H1 (cell line): ENCODE measurements around the gene VOPP1. TPM values are rescaled to one million over a fixed set of nuclear protein-coding genes. Genes with fewer than 3 reads are reported as not detected.
A peak's percentile ranks its signal among the peaks of the same experiment; 100 is the strongest.

Source experiments
- CTCF ChIA-PET: fragments of 300-600 bp; sonication (Branson Sonifier 250); formaldehyde crosslinking; loops from one replicate; lab custom pipeline; 2021; ENCODE audit not compliant: partially characterized antibody; lab: Charles Lee
- POLR2A ChIA-PET: fragments of 300-600 bp; sonication (Branson Sonifier 250); formaldehyde crosslinking; loops from one replicate; lab custom pipeline; 2021; ENCODE audit warnings: inconsistent platforms; ENCODE audit not compliant: partially characterized antibody; lab: Charles Lee
- DNase-seq, 2 experiments: peaks; one replicate each; pipeline versions ENCODE4 v3.0.0 to v3.0.0-alpha.2; 2010 to 2022; ENCODE audit warnings: low spot score in 2 of 2, low read depth in 1 of 2, mixed read lengths in 1 of 2
- FAIRE-seq: peaks from 2 replicates; lab custom pipeline; 2011; peaks lifted over from hg19 to GRCh38; lab: Jason Lieb, UNC
- H2AFZ ChIP-seq: 2 replicates; pipeline ENCODE4 v1.8.1; 2012; ENCODE audit warnings: low read length, inconsistent platforms
- H2AK5ac ChIP-seq: 2 replicates; pipeline ENCODE4 v1.6.1; 2013; ENCODE audit warnings: low read depth, low read length
- H2BK120ac ChIP-seq: replicated peaks from 2 replicates; pipeline ENCODE3; 2013; ENCODE audit warnings: low read depth, low read length, inconsistent platforms
- H2BK12ac ChIP-seq: 2 replicates; pipeline ENCODE4 v1.6.1; 2013; ENCODE audit warnings: low read depth, low read length
- H2BK15ac ChIP-seq: 2 replicates; pipeline ENCODE4 v1.6.1; 2013; ENCODE audit warnings: low read length
- H2BK20ac ChIP-seq: 2 replicates; pipeline ENCODE4 v1.6.1; 2013; ENCODE audit warnings: low read length
- H2BK5ac ChIP-seq: 2 replicates; pipeline ENCODE4 v1.6.1; 2013; ENCODE audit warnings: low read depth, low read length
- H3K14ac ChIP-seq: 2 replicates; pipeline ENCODE4 v1.6.1; 2013; ENCODE audit warnings: inconsistent platforms; ENCODE audit not compliant: insufficient read length
- H3K18ac ChIP-seq: 2 replicates; pipeline ENCODE4 v1.6.1; 2013; ENCODE audit warnings: low read length; ENCODE audit errors: extremely low read depth
- H3K23ac ChIP-seq: 2 replicates; pipeline ENCODE4 v1.6.1; 2013; ENCODE audit warnings: inconsistent platforms; ENCODE audit not compliant: insufficient read length
- H3K23me2 ChIP-seq: 2 replicates; pipeline ENCODE4 v1.6.1; 2013; ENCODE audit warnings: low read depth, low read length
- H3K27ac ChIP-seq: 2 replicates; pipeline ENCODE4 v1.6.1; 2011; ENCODE audit warnings: low read depth, low read length, inconsistent platforms
- H3K27me3 ChIP-seq, 4 experiments: replicated peaks in 1 of 4; 1 replicate in 1 of 4; 2 replicates in 3 of 4; pipeline versions ENCODE4 v1.6.1 to v1.8.1; 2011 to 2013; ENCODE audit warnings: low read length in 3 of 4, mild to moderate bottlenecking in 3 of 4, inconsistent platforms in 2 of 4, mixed read lengths in 2 of 4, moderate library complexity in 1 of 4; ENCODE audit not compliant: control insufficient read depth in 3 of 4, insufficient read depth in 3 of 4; ENCODE audit errors: extremely low read depth in 1 of 4
- H3K36me3 ChIP-seq, 4 experiments: 2 replicates each; pipeline versions ENCODE4 v1.6.1 to v1.8.1; 2011 to 2013; ENCODE audit warnings: mild to moderate bottlenecking in 4 of 4, low read length in 3 of 4, moderate library complexity in 2 of 4, control low read depth in 1 of 4, inconsistent platforms in 1 of 4; ENCODE audit not compliant: insufficient read depth in 4 of 4, control insufficient read depth in 2 of 4
- H3K4ac ChIP-seq: replicated peaks from 2 replicates; pipeline ENCODE3; 2013; ENCODE audit warnings: low read length, low read depth, mixed read lengths, inconsistent platforms; ENCODE audit not compliant: insufficient read length
- H3K4me1 ChIP-seq, 4 experiments: replicated peaks in 1 of 4; 1 replicate in 1 of 4; 2 replicates in 3 of 4; pipeline versions ENCODE4 v1.6.1 to v1.8.1; 2011 to 2013; ENCODE audit warnings: low read length in 3 of 4, inconsistent platforms in 2 of 4, mixed read lengths in 1 of 4; ENCODE audit not compliant: insufficient read depth in 4 of 4, control insufficient read depth in 3 of 4
- H3K4me2 ChIP-seq, 2 experiments: 2 replicates each; pipeline versions ENCODE4 v1.6.1 to v1.8.1; 2011 to 2013; ENCODE audit warnings: low read depth in 2 of 2, low read length in 2 of 2, control low read depth in 1 of 2, inconsistent platforms in 1 of 2, mild to moderate bottlenecking in 1 of 2; ENCODE audit not compliant: insufficient read depth in 1 of 2
- H3K4me3 ChIP-seq, 4 experiments: fragments of 200-600, 300-600 bp in 1 of 4; sonication (generic), shearing (Covaris generic), sonication (Bioruptor Twin) in 1 of 4; 2 replicates each; pipeline versions ENCODE4 v1.5.1 to v1.8.1; 2011 to 2016; ENCODE audit warnings: low read length in 4 of 4, low read depth in 3 of 4, control low read depth in 2 of 4, inconsistent platforms in 2 of 4, mild to moderate bottlenecking in 2 of 4, mixed read lengths in 1 of 4, moderate library complexity in 1 of 4; ENCODE audit not compliant: insufficient read depth in 2 of 4; ENCODE audit errors: extremely low read depth in 1 of 4
- H3K56ac ChIP-seq: replicated peaks from 2 replicates; pipeline ENCODE3; 2013; ENCODE audit warnings: low read depth, mild to moderate bottlenecking, mixed read lengths, low read length, inconsistent platforms; ENCODE audit not compliant: insufficient read length
- H3K79me1 ChIP-seq: 2 replicates; pipeline ENCODE4 v1.6.1; 2013; ENCODE audit warnings: low read depth, low read length, control low read depth
- H3K79me2 ChIP-seq, 2 experiments: 2 replicates each; pipeline versions ENCODE4 v1.6.1 to v1.8.1; 2012 to 2013; ENCODE audit warnings: low read length in 2 of 2, mild to moderate bottlenecking in 2 of 2, inconsistent platforms in 1 of 2; ENCODE audit not compliant: insufficient read depth in 2 of 2, control insufficient read depth in 1 of 2
- H3K9ac ChIP-seq, 4 experiments: replicated peaks in 1 of 4; 1 replicate in 1 of 4; 2 replicates in 3 of 4; pipeline versions ENCODE4 v1.6.1 to v1.8.1; 2011 to 2013; ENCODE audit warnings: low read depth in 3 of 4, low read length in 3 of 4, control low read depth in 2 of 4, mild to moderate bottlenecking in 2 of 4, moderate library complexity in 2 of 4, inconsistent platforms in 1 of 4; ENCODE audit errors: extremely low read depth in 1 of 4
- H3K9me3 ChIP-seq, 2 experiments: 2 replicates each; pipeline versions ENCODE4 v1.6.1 to v1.8.1; 2012 to 2013; ENCODE audit warnings: mild to moderate bottlenecking in 2 of 2, moderate library complexity in 2 of 2, control low read depth in 1 of 2, inconsistent platforms in 1 of 2, low read depth in 1 of 2, low read length in 1 of 2, mixed read lengths in 1 of 2; ENCODE audit not compliant: insufficient read depth in 2 of 2
- H4K20me1 ChIP-seq, 2 experiments: replicated peaks in 1 of 2; 2 replicates each; pipeline versions ENCODE3 to v1.8.1; 2011 to 2013; ENCODE audit warnings: inconsistent platforms in 2 of 2, low read length in 2 of 2, mild to moderate bottlenecking in 1 of 2; ENCODE audit not compliant: insufficient read depth in 2 of 2, control insufficient read depth in 1 of 2
- H4K5ac ChIP-seq: 2 replicates; pipeline ENCODE4 v1.6.1; 2013; ENCODE audit warnings: low read length, low read depth, mixed read lengths, inconsistent platforms; ENCODE audit not compliant: insufficient read length
- H4K8ac ChIP-seq: 2 replicates; pipeline ENCODE4 v1.8.0; 2013; ENCODE audit warnings: mild to moderate bottlenecking, moderate library complexity, low read length, inconsistent platforms; ENCODE audit not compliant: insufficient read depth; ENCODE audit errors: extremely low read depth
- H4K91ac ChIP-seq: replicated peaks from 2 replicates; pipeline ENCODE3; 2013; ENCODE audit warnings: low read length, mixed read lengths, inconsistent platforms; ENCODE audit not compliant: insufficient read length
- BCL11A ChIP-seq, 2 experiments: IDR thresholded peaks; one replicate each; pipeline ENCODE4 v1.6.1; 2011; ENCODE audit warnings: low read depth in 2 of 2, low read length in 2 of 2, mild to moderate bottlenecking in 2 of 2
- E2F6 ChIP-seq: IDR thresholded peaks from 2 replicates; pipeline ENCODE4 v1.6.1; 2012; ENCODE audit warnings: inconsistent platforms
- RFX5 ChIP-seq: IDR thresholded peaks from 2 replicates; pipeline ENCODE4 v1.6.1; 2011; ENCODE audit warnings: low read depth, low read length, improper control_type of control experiment, borderline replicate concordance
- TCF12 ChIP-seq: IDR thresholded peaks from 2 replicates; pipeline ENCODE4 v1.6.1; 2011; ENCODE audit warnings: low read depth, mild to moderate bottlenecking, low read length
- WGBS, 2 experiments: shearing (Covaris generic) in 1 of 2; methylation state at CpG; one replicate each; pipeline versions ENCODE4 v1.1.6 to v1.1.7; 2013 to 2015; ENCODE audit warnings: low lambda C conversion rate in 2 of 2, mixed read lengths in 2 of 2, inconsistent platforms in 1 of 2, low coverage in 1 of 2, missing lambda C conversion rate in 1 of 2; ENCODE audit not compliant: insufficient replicate concordance in 2 of 2, insufficient coverage in 1 of 2, insufficient read length in 1 of 2; ENCODE audit errors: extremely low coverage in 1 of 2, missing lambda C conversion rate in 1 of 2; 5-methylcytosine and 5-hydroxymethylcytosine counted together
- polyA plus RNA-seq, 7 experiments: library from polyadenylated mRNA; depleted of rRNA in 3 of 7; stranded (reverse) in 5 of 7; unstranded in 2 of 7; fragments of >200 nt in 5 of 7; fragments of 200-250 nt in 2 of 7; gene quantifications; 1 replicate in 5 of 7; 2 replicates in 1 of 7; 4 replicates in 1 of 7; pipeline versions ENCODE4 v1.2.1 to v1.2.3, GENCODE V29; 2011 to 2013; ENCODE audit warnings: missing spikeins in 2 of 7, mixed read lengths in 2 of 7
- total RNA-seq: library from RNA; stranded (reverse); fragmentation: NEBNext Ultra II Directional; extraction: Animal tissue kit (Norgen Biotek cat#: 25700); gene quantifications from 2 replicates; pipeline ENCODE4 v1.2.1, GENCODE V29; 2021

VOPP1 gene
- total and polyA plus RNA-seq, 2 of the 8 experiments (the other 6 are each of a cell fraction or from before 2014, with no cell fraction given) = 44.7 to 83.0 TPM

GRCh38 chr7:55549457-55549856 lies 22.8 kb downstream of the VOPP1 start:
- 0 out of 2 replicates have a peak overlapping the region, but pooled peaks have one; percentile 14 for H2AK5ac ChIP-seq
- no peak overlapping the region for H3K18ac ChIP-seq
- no peak overlapping the region for H3K27ac ChIP-seq
- ChIA-PET CTCF (no interaction called here), POLR2A (interaction anchor here (1.2 kb wide), 1 partner anchor 21 kb away, joined by 4 read pairs; no protein-coding TSS in a partner anchor)
- TF ChIP-seq BCL11A (IDR thresholded peaks at IDR 0.05; ENCODE audit: low read depth in 2 of 2, low read length in 2 of 2) = no peak
- TF ChIP-seq TCF12 = no peak
- TF ChIP-seq E2F6 = no peak
- no peak for TF ChIP-seq RFX5
- peaks cover 9 to 30% of the 10 kb centered on the region in 2 experiments for H4K20me1 ChIP-seq
- 95% methylated on average over 7 of the region's 7 CpGs; no CpG with 5 or more reads in 1 of the 2 experiments for WGBS, 2 experiments
- no peak overlapping the region for H3K4me3 ChIP-seq
- H3K79me2 ChIP-seq = peaks cover 22 to 99% of the 10 kb centered on the region in 2 experiments
- no peak overlapping the region for H2BK12ac ChIP-seq
- no peaks in the 10 kb centered on the region for H3K36me3 ChIP-seq
- no peak overlapping the region for H4K91ac ChIP-seq
- no peak overlapping the region for H2BK15ac ChIP-seq
- H2BK5ac ChIP-seq = no peak overlapping the region; the same call in 1 of the 2 replicates
- no peak overlapping the region for H3K14ac ChIP-seq
- H2AFZ ChIP-seq = no peak overlapping the region
- H4K8ac ChIP-seq = no peak overlapping the region
- H3K4me1 ChIP-seq = peaks cover 7 to 31% (median 19%) of the 10 kb centered on the region in 4 experiments
- H3K23ac ChIP-seq = no peak overlapping the region
- H2BK120ac ChIP-seq = no peak overlapping the region
- H3K79me1 ChIP-seq = peaks cover 37% of the 10 kb centered on the region
- H3K56ac ChIP-seq = no peak overlapping the region
- H2BK20ac ChIP-seq = no peak overlapping the region
- H3K27me3 ChIP-seq = no peaks in the 10 kb centered on the region
- FAIRE-seq = no peak
- H3K9me3 ChIP-seq = no peaks in the 10 kb centered on the region
- no peak overlapping the region; a peak in 2 of 4 replicates for H3K4me2 ChIP-seq
- DNase-seq = no peak
- H3K4ac ChIP-seq = no peak overlapping the region
- no peak overlapping the region for H4K5ac ChIP-seq
- no peaks in the 10 kb centered on the region; the same call in 1 of the 2 replicates for H3K23me2 ChIP-seq
- no peak overlapping the region; a peak in 1 of 7 replicates for H3K9ac ChIP-seq
